Sigmoid colon (tissue), 7 donors: ENCODE data around the gene FAM3C. TPM values are rescaled to one million over a fixed set of nuclear protein-coding genes. Genes with fewer than 3 reads are reported as not detected.

ENCODE experiments used
- DNase-seq: peaks from one replicate; pipeline ENCODE4 v3.0.0-alpha.2; 2019
- H3K27ac ChIP-seq, 4 donors: fragments of 200-600 bp; sonication (generic); one replicate each; pipeline ENCODE4 v1.5.1; 2016 to 2019; ENCODE audit warnings: mild to moderate bottlenecking in 1 of 4
- H3K27me3 ChIP-seq, 3 donors: fragments of 200-600 bp; sonication (generic); one replicate each; pipeline ENCODE4 v1.5.1; 2019; ENCODE audit warnings: mild to moderate bottlenecking in 1 of 3
- H3K36me3 ChIP-seq, 4 donors: fragments of 200-600 bp; sonication (generic); one replicate each; pipeline ENCODE4 v1.5.1; 2016 to 2019
- H3K4me1 ChIP-seq, 4 donors: fragments of 200-600 bp; sonication (generic); one replicate each; pipeline ENCODE4 v1.5.1; 2017 to 2019
- H3K4me3 ChIP-seq, 4 donors: fragments of 200-600 bp; sonication (generic); one replicate each; pipeline ENCODE4 v1.5.1; 2017 to 2019; ENCODE audit warnings: mild to moderate bottlenecking in 2 of 4, moderate library complexity in 1 of 4
- H3K9me3 ChIP-seq, 4 donors: fragments of 200-600 bp in 3 of 4; sonication (generic) in 3 of 4; one replicate each; pipeline versions ENCODE4 v1.5.1 to v1.6.1; 2013 to 2019
- EP300 ChIP-seq, 4 donors: sonication (generic); formaldehyde crosslinking; IDR thresholded peaks; one replicate each; pipeline ENCODE4 v1.6.1; 2017; ENCODE audit warnings: antibody characterized with exemption in 4 of 4
- POLR2A ChIP-seq, 2 donors: fragments of 450-650 bp; IDR thresholded peaks; one replicate each; pipeline ENCODE4 v1.6.1; 2016; ENCODE audit warnings: antibody characterized with exemption in 2 of 2, mild to moderate bottlenecking in 2 of 2, moderate library complexity in 2 of 2
- POLR2AphosphoS5 ChIP-seq, 4 donors: sonication (generic); formaldehyde crosslinking; IDR thresholded peaks; one replicate each; pipeline ENCODE4 v1.6.1; 2017; ENCODE audit warnings: antibody characterized with exemption in 4 of 4
- WGBS, 2 donors: extraction: QIAGEN DNeasy Blood & Tissue Kit; methylation state at CpG; one replicate each; pipeline ENCODE4 v1.1.7; 2013; 5-methylcytosine and 5-hydroxymethylcytosine counted together
- intact Hi-C: fragments of 100-400 bp; cut with DNase I; formaldehyde crosslinking; loops from one replicate; pipeline ENCODE4 v1.15.1; 2023
- polyA plus RNA-seq, 3 donors: library from polyadenylated mRNA; stranded (reverse); fragments of 200-250 nt; gene quantifications; one replicate each; pipeline ENCODE4 v1.2.3, GENCODE V29; 2013
- total RNA-seq, 4 donors: library from RNA; depleted of rRNA; stranded (reverse); fragments of >200 nt; gene quantifications; one replicate each; pipeline ENCODE4 v1.1.0, GENCODE V29; 2016
- TF ChIP-seq, protein P1 (sequence below), 4 experiments: fragments of 450-650 bp in 3 of 4; fragments of 200-600 bp in 1 of 4; IDR thresholded peaks; one replicate each; pipeline ENCODE4 v1.5.1; 2016 to 2019; ENCODE audit warnings: antibody characterized with exemption in 4 of 4, mild to moderate bottlenecking in 3 of 4, moderate library complexity in 2 of 4
- donor health status: healthy with polysubstance abuse.
- donor health status: Bipolar disorder and iron deficiency.
- donor health status: healthy.

FAM3C gene
- total and polyA plus RNA-seq, 7 donors, result 9.0 to 58.9 (median 35.2) TPM

DNA sequence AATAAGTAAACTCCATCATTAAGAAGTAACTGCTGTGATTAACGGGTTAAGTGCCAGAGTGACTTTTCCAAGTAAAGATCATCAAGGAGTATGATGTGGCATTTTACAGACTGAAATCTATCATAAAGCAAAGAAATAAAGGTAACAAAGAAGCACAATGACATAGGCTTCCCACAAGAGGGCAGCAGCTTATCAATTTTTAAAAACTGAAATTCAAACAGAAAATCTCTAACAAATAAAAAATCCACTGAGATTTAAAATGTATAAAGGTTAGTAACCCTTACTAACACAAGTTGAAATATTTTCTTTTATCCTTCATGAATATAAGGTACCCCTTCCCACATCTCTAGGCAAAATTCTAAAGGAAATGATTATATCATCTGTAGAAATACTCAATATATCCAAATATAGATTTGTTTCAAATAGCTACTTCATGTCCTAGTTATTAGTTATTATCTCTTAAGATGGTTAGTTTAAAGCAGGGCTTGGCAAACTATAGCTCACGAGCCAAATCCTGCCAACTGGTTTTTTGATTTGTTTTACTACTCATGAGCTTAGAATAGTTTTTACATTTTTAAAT lies 29.2 kb downstream of the FAM3C start:
- intact Hi-C loops, result loop anchor here (1.0 to 5.0 kb wide), 2 partner anchors 180 to 630 kb away; no protein-coding TSS in a partner anchor
- H3K9me3 ChIP-seq, result no peaks in the 10 kb centered on the region

DNA sequence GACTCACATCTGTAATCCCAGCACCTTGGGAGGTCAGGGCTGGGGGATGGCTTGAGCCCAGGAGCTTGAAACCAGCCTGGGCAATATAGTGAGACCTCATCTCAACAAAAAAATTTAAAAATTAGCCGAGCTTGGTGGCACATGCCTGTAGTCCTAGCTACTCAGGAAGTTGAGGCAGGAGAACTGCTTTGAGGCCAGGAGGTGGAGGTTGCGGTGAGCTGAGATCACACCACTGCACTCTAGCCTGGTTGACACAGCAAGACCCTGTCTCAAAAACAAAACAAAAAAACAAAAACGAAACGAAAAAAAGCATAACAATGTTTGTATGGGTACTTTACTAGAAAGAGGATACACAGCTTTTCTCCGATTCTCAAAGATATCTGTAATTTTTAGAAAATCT lies 35.5 kb downstream of the FAM3C start:
- WGBS, 2 donors, result 80 to 91% methylated on average over 5 of the region's 5 CpGs
- no peak for TF ChIP-seq POLR2AphosphoS5 (IDR thresholded peaks at IDR 0.05)
- no peak for DNase-seq
- Histone ChIP-seq H3K27ac (no peak overlapping the region), H3K4me3 (no peak overlapping the region), H3K4me1 (no peaks in the 10 kb centered on the region), H3K9me3 (no peaks in the 10 kb centered on the region), H3K27me3 (no peaks in the 10 kb centered on the region), H3K36me3 (peaks cover 0 to 77% (median 3%) of the 10 kb centered on the region in 4 donors)
- intact Hi-C loops, result no loop called here

More for the DNA sequence above, 29.2 kb downstream of the FAM3C start:
- Histone ChIP-seq H3K4me1 (peaks cover 0 to 28% (median 12%) of the 10 kb centered on the region in 4 donors), H3K4me3 (no peak overlapping the region), H3K36me3 (peaks cover 0 to 20% (median 0%) of the 10 kb centered on the region in 4 donors), H3K27ac (no peak overlapping the region), H3K27me3 (no peaks in the 10 kb centered on the region)
- TF ChIP-seq EP300 (IDR thresholded peaks at IDR 0.05), result no peak
- TF ChIP-seq, protein P1, sequence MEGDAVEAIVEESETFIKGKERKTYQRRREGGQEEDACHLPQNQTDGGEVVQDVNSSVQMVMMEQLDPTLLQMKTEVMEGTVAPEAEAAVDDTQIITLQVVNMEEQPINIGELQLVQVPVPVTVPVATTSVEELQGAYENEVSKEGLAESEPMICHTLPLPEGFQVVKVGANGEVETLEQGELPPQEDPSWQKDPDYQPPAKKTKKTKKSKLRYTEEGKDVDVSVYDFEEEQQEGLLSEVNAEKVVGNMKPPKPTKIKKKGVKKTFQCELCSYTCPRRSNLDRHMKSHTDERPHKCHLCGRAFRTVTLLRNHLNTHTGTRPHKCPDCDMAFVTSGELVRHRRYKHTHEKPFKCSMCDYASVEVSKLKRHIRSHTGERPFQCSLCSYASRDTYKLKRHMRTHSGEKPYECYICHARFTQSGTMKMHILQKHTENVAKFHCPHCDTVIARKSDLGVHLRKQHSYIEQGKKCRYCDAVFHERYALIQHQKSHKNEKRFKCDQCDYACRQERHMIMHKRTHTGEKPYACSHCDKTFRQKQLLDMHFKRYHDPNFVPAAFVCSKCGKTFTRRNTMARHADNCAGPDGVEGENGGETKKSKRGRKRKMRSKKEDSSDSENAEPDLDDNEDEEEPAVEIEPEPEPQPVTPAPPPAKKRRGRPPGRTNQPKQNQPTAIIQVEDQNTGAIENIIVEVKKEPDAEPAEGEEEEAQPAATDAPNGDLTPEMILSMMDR (IDR thresholded peaks at IDR 0.05), result peak; percentile 62 to 77 (median 74)
- TF ChIP-seq POLR2AphosphoS5 (IDR thresholded peaks at IDR 0.05), result no peak
- TF ChIP-seq POLR2A (IDR thresholded peaks at IDR 0.05), result no peak
- 25 to 59% methylated on average over 2 of the region's 2 CpGs for WGBS, 2 donors
- no peak for DNase-seq

DNA sequence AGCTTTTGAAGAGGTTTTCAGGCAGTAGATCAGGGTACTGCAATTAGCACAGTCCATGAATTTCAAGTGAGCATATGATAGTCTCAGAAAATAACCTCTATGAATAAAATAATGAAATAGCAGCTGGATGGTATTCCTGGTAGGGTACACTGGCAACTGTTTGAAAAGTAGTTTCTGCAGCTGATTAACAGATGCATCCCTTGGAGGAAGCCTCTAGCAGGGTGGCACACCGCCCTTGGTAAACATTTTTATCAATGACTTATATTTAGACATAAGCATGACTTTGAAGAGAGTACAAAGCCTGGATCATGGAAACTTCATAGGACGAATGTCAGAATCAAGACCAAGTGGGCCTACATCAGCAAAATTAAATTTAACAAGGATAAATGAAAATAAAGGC lies 40.5 kb downstream of the FAM3C start:
- 42 to 78% methylated on average over 2 of the region's 2 CpGs for WGBS, 2 donors
- TF ChIP-seq, protein P1 (IDR thresholded peaks at IDR 0.05), result no peak
- TF ChIP-seq POLR2AphosphoS5 (IDR thresholded peaks at IDR 0.05), result no peak
- TF ChIP-seq EP300 (IDR thresholded peaks at IDR 0.05), result no peak
- TF ChIP-seq POLR2A (IDR thresholded peaks at IDR 0.05), result no peak
- Histone ChIP-seq H3K4me3 (no peak overlapping the region), H3K9me3 (no peaks in the 10 kb centered on the region), H3K36me3 (peaks cover 0 to 85% (median 2%) of the 10 kb centered on the region in 4 donors), H3K27me3 (no peaks in the 10 kb centered on the region), H3K4me1 (no peaks in the 10 kb centered on the region), H3K27ac (no peak overlapping the region)
- no peak for DNase-seq
- intact Hi-C loops, result no loop called here

DNA sequence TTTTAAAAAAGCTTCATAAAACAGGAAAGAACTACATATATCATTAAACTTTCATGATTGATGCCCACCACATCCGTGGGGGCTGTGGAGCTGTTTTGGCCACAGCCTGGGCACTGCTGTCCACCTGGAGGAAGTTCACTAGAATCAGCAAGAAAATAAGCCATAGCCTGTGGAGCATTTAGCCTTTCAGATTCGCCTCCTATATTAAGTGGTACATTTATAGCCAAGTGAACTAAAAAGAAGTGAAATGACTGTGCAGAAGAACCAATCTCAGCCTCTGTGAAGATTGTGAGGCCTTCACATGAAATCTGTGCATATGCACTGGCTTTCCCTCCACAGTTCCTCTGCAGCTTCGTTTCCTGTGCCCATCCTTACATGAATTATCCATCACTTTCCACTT lies 43.8 kb downstream of the FAM3C start:
- H3K27ac ChIP-seq, result no peak overlapping the region
- intact Hi-C loops, result no loop called here
- TF ChIP-seq EP300 (IDR thresholded peaks at IDR 0.05) (no peak), POLR2AphosphoS5 (IDR thresholded peaks at IDR 0.05) (no peak), POLR2A (IDR thresholded peaks at IDR 0.05) (no peak)
- TF ChIP-seq, protein P1 (IDR thresholded peaks at IDR 0.05), result no peak
- H3K9me3 ChIP-seq, result no peaks in the 10 kb centered on the region
- H3K36me3 ChIP-seq, result peaks cover 0 to 60% (median 0%) of the 10 kb centered on the region in 4 donors
- H3K27me3 ChIP-seq, result no peaks in the 10 kb centered on the region
- H3K4me3 ChIP-seq, result no peak overlapping the region
- WGBS, 2 donors, result 61 to 80% methylated on average over 3 of the region's 3 CpGs
- no peaks in the 10 kb centered on the region for H3K4me1 ChIP-seq
- DNase-seq, result no peak

DNA sequence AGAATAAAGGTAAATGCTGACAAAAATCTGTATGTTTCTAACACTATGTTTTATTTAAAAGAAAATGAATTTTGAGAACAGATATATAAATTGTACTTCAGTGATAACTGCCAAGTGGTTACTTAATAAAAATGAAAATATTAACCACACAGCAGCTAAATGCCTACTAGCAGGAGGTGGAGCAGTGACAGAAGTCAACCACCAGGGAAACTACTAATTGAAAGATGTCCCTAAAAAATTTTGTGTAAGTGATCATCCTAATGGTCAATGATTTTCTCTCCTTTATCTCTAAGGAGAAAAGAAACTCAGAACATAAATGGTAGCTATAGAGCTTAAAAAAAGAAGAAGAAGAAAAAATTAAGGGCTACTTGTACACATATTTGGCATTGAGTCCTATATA lies 44.4 kb downstream of the FAM3C start:
- Histone ChIP-seq H3K9me3 (no peaks in the 10 kb centered on the region), H3K4me1 (no peaks in the 10 kb centered on the region), H3K27ac (no peak overlapping the region), H3K27me3 (no peaks in the 10 kb centered on the region), H3K4me3 (no peak overlapping the region), H3K36me3 (peaks cover 0 to 60% (median 0%) of the 10 kb centered on the region in 4 donors)
- DNase-seq, result no peak
- TF ChIP-seq EP300 (IDR thresholded peaks at IDR 0.05) (no peak), POLR2A (IDR thresholded peaks at IDR 0.05) (no peak), POLR2AphosphoS5 (IDR thresholded peaks at IDR 0.05) (no peak)
- TF ChIP-seq, protein P1 (IDR thresholded peaks at IDR 0.05), result no peak
- intact Hi-C loops, result no loop called here
